Measurements from ENCODE around the gene CBX1. TPM values are rescaled to one million over a fixed set of nuclear protein-coding genes. Genes with fewer than 3 reads are reported as not detected.

Gene CBX1
- total and polyA plus RNA-seq, 7 donors: 26.6 to 69.6 (median 34.8) TPM

- peaks cover 7 to 74% (median 10%) of the 10 kb centered on the region in 3 donors for H3K27me3 ChIP-seq (ENCODE audit: insufficient read depth in 3 of 3, low read length in 2 of 3)
- DNase-seq (no peak), ATAC-seq (no peak)
- H3K27ac ChIP-seq: no peak overlapping the region
- intact Hi-C loops (cut with DNase I): no loop called here
- H3K36me3 ChIP-seq (ENCODE audit: insufficient read depth in 1 of 2, low read depth in 1 of 2): no peaks in the 10 kb centered on the region
- no peaks in the 10 kb centered on the region for H3K4me1 ChIP-seq
- no peak overlapping the region for H3K4me3 ChIP-seq
- WGBS, 3 donors: 77 to 78% (median 77%) methylated on average over 14 of the region's 14 CpGs
- no peaks in the 10 kb centered on the region for H3K9me3 ChIP-seq
- TF ChIP-seq CTCF (IDR thresholded peaks at IDR 0.05): no peak
Measured at GRCh38 chr17:48148029-48148770, 46.9 kb upstream of the CBX1 start.

- peaks cover 10 to 55% (median 12%) of the 10 kb centered on the region in 3 donors for H3K27me3 ChIP-seq (ENCODE audit: insufficient read depth in 3 of 3, low read length in 2 of 3)
- WGBS, 3 donors: 95 to 97% (median 97%) methylated on average over 3 of the region's 3 CpGs
Measured at GRCh38 chr17:48144976-48145798, 43.9 kb upstream of the CBX1 start.

GRCh38 chr17:48144231-48144630, 43.0 kb upstream of the CBX1 start:
- 50 to 63% (median 62%) methylated on average over 8 of the region's 8 CpGs for WGBS, 3 donors
- Histone ChIP-seq H3K27ac (no peak overlapping the region), H3K27me3 (ENCODE audit: insufficient read depth in 3 of 3, low read length in 2 of 3) (peaks cover 10 to 46% (median 12%) of the 10 kb centered on the region in 3 donors), H3K36me3 (ENCODE audit: insufficient read depth in 1 of 2, low read depth in 1 of 2) (no peaks in the 10 kb centered on the region), H3K4me3 (no peak overlapping the region), H3K4me1 (no peaks in the 10 kb centered on the region), H3K9me3 (no peaks in the 10 kb centered on the region)
- TF ChIP-seq CTCF (IDR thresholded peaks at IDR 0.05): no peak
- DNase-seq (no peak), ATAC-seq (no peak)
- intact Hi-C loops (cut with DNase I): no loop called here

More at GRCh38 chr17:48144976-48145798, 43.9 kb upstream of the CBX1 start:
- Histone ChIP-seq H3K4me3 (no peak overlapping the region), H3K9me3 (no peaks in the 10 kb centered on the region), H3K4me1 (no peaks in the 10 kb centered on the region), H3K36me3 (ENCODE audit: insufficient read depth in 1 of 2, low read depth in 1 of 2) (no peaks in the 10 kb centered on the region), H3K27ac (no peak overlapping the region)
- DNase-seq (no peak), ATAC-seq (no peak)
- TF ChIP-seq CTCF (IDR thresholded peaks at IDR 0.05): no peak
- intact Hi-C loops (cut with DNase I): no loop called here

- Histone ChIP-seq H3K36me3 (ENCODE audit: insufficient read depth in 1 of 2, low read depth in 1 of 2) (no peaks in the 10 kb centered on the region), H3K4me1 (no peaks in the 10 kb centered on the region), H3K27me3 (ENCODE audit: insufficient read depth in 3 of 3, low read length in 2 of 3) (peaks cover 9 to 44% (median 12%) of the 10 kb centered on the region in 3 donors), H3K9me3 (no peaks in the 10 kb centered on the region), H3K4me3 (no peak overlapping the region), H3K27ac (no peak overlapping the region)
- intact Hi-C loops (cut with DNase I): no loop called here
- ATAC-seq: no peak
- 36 to 43% (median 40%) methylated on average over 6 of the region's 6 CpGs for WGBS, 3 donors
- DNase-seq: no peak
- no peak for TF ChIP-seq CTCF (IDR thresholded peaks at IDR 0.05)
Measured at GRCh38 chr17:48143629-48144028, 42.4 kb upstream of the CBX1 start.

Data from psoas muscle (tissue), 8 donors.